Measurements from ENCODE around the gene DGLUCY. TPM values are rescaled to one million over a fixed set of nuclear protein-coding genes. Genes with fewer than 3 reads are reported as not detected.
"Not testable (repeated sequence)": the region's sequence is repeated elsewhere in the genome, so short reads cannot be mapped to it uniquely, and the experiment has no call there.

DGLUCY gene
- total RNA-seq, 1 donor: 23.2 TPM

- Histone ChIP-seq H3K9me3 (ENCODE audit: low read depth, low read length) (no peaks in the 10 kb centered on the region), H3K4me1 (ENCODE audit: insufficient read depth, low read length) (peaks cover 72% of the 10 kb centered on the region), H3K27me3 (ENCODE audit: insufficient read depth, low read length) (no peaks in the 10 kb centered on the region), H3K4me3 (ENCODE audit: low read length) (no peak overlapping the region)
Measured at GRCh38 chr14:91232603-91233002, 118.7 kb downstream of the DGLUCY start.

- Histone ChIP-seq H3K4me1 (ENCODE audit: insufficient read depth, low read length) (peaks cover 66% of the 10 kb centered on the region), H3K4me3 (ENCODE audit: low read length) (no peak overlapping the region), H3K27me3 (ENCODE audit: insufficient read depth, low read length) (no peaks in the 10 kb centered on the region), H3K9me3 (ENCODE audit: low read depth, low read length) (no peaks in the 10 kb centered on the region)
Measured at GRCh38 chr14:91233936-91234790, 120.3 kb downstream of the DGLUCY start.

GRCh38 chr14:91234791-91235114 is 120.9 kb downstream of the DGLUCY start:
- Histone ChIP-seq H3K27me3 (ENCODE audit: insufficient read depth, low read length) (no peaks in the 10 kb centered on the region), H3K4me1 (ENCODE audit: insufficient read depth, low read length) (peaks cover 61% of the 10 kb centered on the region), H3K9me3 (ENCODE audit: low read depth, low read length) (no peaks in the 10 kb centered on the region), H3K4me3 (ENCODE audit: low read length) (no peak overlapping the region)

- no peaks in the 10 kb centered on the region for H3K9me3 ChIP-seq (ENCODE audit: low read depth, low read length)
- no peaks in the 10 kb centered on the region for H3K27me3 ChIP-seq (ENCODE audit: insufficient read depth, low read length)
- H3K4me3 ChIP-seq (ENCODE audit: low read length): no peak overlapping the region
- peaks cover 52% of the 10 kb centered on the region for H3K4me1 ChIP-seq (ENCODE audit: insufficient read depth, low read length)
Measured at GRCh38 chr14:91235841-91236240, 122.0 kb downstream of the DGLUCY start.

- Histone ChIP-seq H3K27me3 (ENCODE audit: insufficient read depth, low read length) (no peaks in the 10 kb centered on the region), H3K4me3 (ENCODE audit: low read length) (no peak overlapping the region), H3K4me1 (ENCODE audit: insufficient read depth, low read length) (peaks cover 52% of the 10 kb centered on the region), H3K9me3 (ENCODE audit: low read depth, low read length) (no peaks in the 10 kb centered on the region)
Measured at GRCh38 chr14:91237219-91237618, 123.3 kb downstream of the DGLUCY start.

GRCh38 chr14:91238085-91238484 is 124.2 kb downstream of the DGLUCY start:
- Histone ChIP-seq H3K4me3 (ENCODE audit: low read length) (no peak overlapping the region), H3K9me3 (ENCODE audit: low read depth, low read length) (no peaks in the 10 kb centered on the region), H3K27me3 (ENCODE audit: insufficient read depth, low read length) (no peaks in the 10 kb centered on the region), H3K4me1 (ENCODE audit: insufficient read depth, low read length) (peaks cover 52% of the 10 kb centered on the region)

- Histone ChIP-seq H3K27me3 (ENCODE audit: insufficient read depth, low read length) (no peaks in the 10 kb centered on the region), H3K4me1 (ENCODE audit: insufficient read depth, low read length) (peaks cover 52% of the 10 kb centered on the region), H3K4me3 (ENCODE audit: low read length) (no peak overlapping the region), H3K9me3 (ENCODE audit: low read depth, low read length) (no peaks in the 10 kb centered on the region)
Measured at GRCh38 chr14:91238661-91239060, 124.8 kb downstream of the DGLUCY start.

- H3K27me3 ChIP-seq (ENCODE audit: insufficient read depth, low read length): no peaks in the 10 kb centered on the region
- peak overlapping the region; percentile 38 for H3K4me3 ChIP-seq (ENCODE audit: low read length)
- H3K4me1 ChIP-seq (ENCODE audit: insufficient read depth, low read length): peaks cover 71% of the 10 kb centered on the region
- H3K9me3 ChIP-seq (ENCODE audit: low read depth, low read length): no peaks in the 10 kb centered on the region
Measured at GRCh38 chr14:91241863-91242262, 128.0 kb downstream of the DGLUCY start.

GRCh38 chr14:91242635-91243034 is 128.8 kb downstream of the DGLUCY start:
- Histone ChIP-seq H3K27me3 (ENCODE audit: insufficient read depth, low read length) (no peaks in the 10 kb centered on the region), H3K4me3 (ENCODE audit: low read length) (peak overlapping the region; percentile 27), H3K9me3 (ENCODE audit: low read depth, low read length) (no peaks in the 10 kb centered on the region), H3K4me1 (ENCODE audit: insufficient read depth, low read length) (peaks cover 77% of the 10 kb centered on the region)

- no peaks in the 10 kb centered on the region for H3K27me3 ChIP-seq (ENCODE audit: insufficient read depth, low read length)
- peaks cover 79% of the 10 kb centered on the region for H3K4me1 ChIP-seq (ENCODE audit: insufficient read depth, low read length)
- H3K4me3 ChIP-seq (ENCODE audit: low read length): peak overlapping the region; percentile 27
- H3K9me3 ChIP-seq (ENCODE audit: low read depth, low read length): no peaks in the 10 kb centered on the region
Measured at GRCh38 chr14:91243074-91243471, 129.2 kb downstream of the DGLUCY start.

GRCh38 chr14:91244501-91244901 is 130.6 kb downstream of the DGLUCY start, which contains the start of gene GPR68:
GPR68 (minus strand) TSS chr14:91244704; CDS start chr14:91235050, 9,654 bp downstream.
- peak within 1 kb of the TSS; percentile 20 for H3K4me3 ChIP-seq (ENCODE audit: low read length)
- H3K4me1 ChIP-seq (ENCODE audit: insufficient read depth, low read length): peaks cover 82% of the 10 kb centered on the region
- no peaks in the 10 kb centered on the region for H3K9me3 ChIP-seq (ENCODE audit: low read depth, low read length)
- no peaks in the 10 kb centered on the region for H3K27me3 ChIP-seq (ENCODE audit: insufficient read depth, low read length)

GRCh38 chr14:91245029-91245428 is 131.2 kb downstream of the DGLUCY start:
- H3K4me3 ChIP-seq (ENCODE audit: low read length): no peak overlapping the region
- no peaks in the 10 kb centered on the region for H3K27me3 ChIP-seq (ENCODE audit: insufficient read depth, low read length)
- H3K9me3 ChIP-seq (ENCODE audit: low read depth, low read length): no peaks in the 10 kb centered on the region
- H3K4me1 ChIP-seq (ENCODE audit: insufficient read depth, low read length): peaks cover 87% of the 10 kb centered on the region

GRCh38 chr14:91245616-91246015 is 131.7 kb downstream of the DGLUCY start:
- not testable (repeated sequence) for H3K27me3 ChIP-seq (ENCODE audit: insufficient read depth, low read length); H3K9me3 ChIP-seq (ENCODE audit: low read depth, low read length); H3K4me3 ChIP-seq (ENCODE audit: low read length)
- H3K4me1 ChIP-seq (ENCODE audit: insufficient read depth, low read length): peaks cover 93% of the 10 kb centered on the region

GRCh38 chr14:91246051-91246852 is 132.4 kb downstream of the DGLUCY start:
- H3K9me3 ChIP-seq (ENCODE audit: low read depth, low read length): no peaks in the 10 kb centered on the region
- no peak overlapping the region for H3K4me3 ChIP-seq (ENCODE audit: low read length)
- H3K27me3 ChIP-seq (ENCODE audit: insufficient read depth, low read length): no peaks in the 10 kb centered on the region
- peaks cover 93% of the 10 kb centered on the region for H3K4me1 ChIP-seq (ENCODE audit: insufficient read depth, low read length)

GRCh38 chr14:91249841-91250616 is 136.2 kb downstream of the DGLUCY start:
- no peak overlapping the region for H3K4me3 ChIP-seq (ENCODE audit: low read length)
- H3K9me3 ChIP-seq (ENCODE audit: low read depth, low read length): no peaks in the 10 kb centered on the region
- H3K4me1 ChIP-seq (ENCODE audit: insufficient read depth, low read length): peaks cover 89% of the 10 kb centered on the region
- no peaks in the 10 kb centered on the region for H3K27me3 ChIP-seq (ENCODE audit: insufficient read depth, low read length)
